Glutamatergic neuron (in vitro differentiated cells): ENCODE measurements around the gene DPP8. TPM values are rescaled to one million over a fixed set of nuclear protein-coding genes. Genes with fewer than 3 reads are reported as not detected.
A peak's percentile ranks its signal among the peaks of the same experiment; 100 is the strongest.

Experiments
- DNase-seq: peaks from one replicate; pipeline ENCODE4 v3.0.0; 2022
- H3K27ac Mint-ChIP-seq: one replicate; pipeline ENCODE4 v1.8.0; 2020; ENCODE audit warnings: mild to moderate bottlenecking, mixed read lengths, inconsistent platforms; ENCODE audit not compliant: unreplicated experiment
- H3K27me3 Mint-ChIP-seq: one replicate; pipeline ENCODE4 v1.8.0; 2020; ENCODE audit warnings: mild to moderate bottlenecking, moderate library complexity, mixed read lengths, inconsistent platforms; ENCODE audit not compliant: unreplicated experiment
- H3K36me3 Mint-ChIP-seq: one replicate; pipeline ENCODE4 v1.8.0; 2020; ENCODE audit warnings: mild to moderate bottlenecking, mixed read lengths, inconsistent platforms; ENCODE audit not compliant: unreplicated experiment
- H3K4me1 Mint-ChIP-seq: one replicate; pipeline ENCODE4 v1.8.0; 2020; ENCODE audit warnings: mild to moderate bottlenecking, low read depth, mixed read lengths, inconsistent platforms; ENCODE audit not compliant: unreplicated experiment
- H3K4me3 Mint-ChIP-seq: one replicate; pipeline ENCODE4 v1.8.0; 2020; ENCODE audit warnings: mild to moderate bottlenecking, mixed read lengths, inconsistent platforms; ENCODE audit not compliant: unreplicated experiment
- H3K9me3 Mint-ChIP-seq: one replicate; pipeline ENCODE4 v1.8.0; 2020; ENCODE audit warnings: mild to moderate bottlenecking, moderate library complexity, mixed read lengths, inconsistent platforms; ENCODE audit not compliant: unreplicated experiment
- CTCF ChIP-seq: fragments of 200-600 bp; sonication (generic); IDR thresholded peaks from one replicate; pipeline ENCODE4 v1.5.0; 2021; ENCODE audit not compliant: partially characterized antibody, unreplicated experiment
- total RNA-seq: library from RNA; stranded (reverse); fragmentation: NEBNext Ultra II Directional; extraction: Animal tissue kit (Norgen Biotek cat#: 25700); gene quantifications from one replicate; pipeline ENCODE4 v1.2.1, GENCODE V29; 2021; ENCODE audit not compliant: unreplicated experiment

Gene DPP8
- total RNA-seq, 1 donor from 2014 or later = 33.4 TPM

- DNase-seq = no peak
- Mint-ChIP-seq H3K4me1 (no peaks in the 10 kb centered on the region), H3K4me3 (no peak overlapping the region), H3K36me3 (peaks cover 5% of the 10 kb centered on the region), H3K9me3 (peaks cover 3% of the 10 kb centered on the region), H3K27ac (no peak overlapping the region), H3K27me3 (no peaks in the 10 kb centered on the region)
- no peak for TF ChIP-seq CTCF
Observed at GRCh38 chr15:65434201-65434600, 83.3 kb downstream of the DPP8 start.

- Mint-ChIP-seq H3K27me3 (no peaks in the 10 kb centered on the region), H3K9me3 (no peaks in the 10 kb centered on the region), H3K4me3 (no peak overlapping the region), H3K36me3 (peaks cover 5% of the 10 kb centered on the region), H3K4me1 (no peaks in the 10 kb centered on the region), H3K27ac (no peak overlapping the region)
- no peak for TF ChIP-seq CTCF
- no peak for DNase-seq
Observed at GRCh38 chr15:65431731-65432130, 85.8 kb downstream of the DPP8 start.

GRCh38 chr15:65426216-65426853, 91.2 kb downstream of the DPP8 start:
- no peak for DNase-seq
- H3K27ac Mint-ChIP-seq = peak overlapping the region; percentile 40
- peaks cover 14% of the 10 kb centered on the region for H3K27me3 Mint-ChIP-seq
- H3K4me1 Mint-ChIP-seq = peaks cover 23% of the 10 kb centered on the region
- H3K9me3 Mint-ChIP-seq = peaks cover 15% of the 10 kb centered on the region
- no peak for TF ChIP-seq CTCF
- no peak overlapping the region for H3K4me3 Mint-ChIP-seq
- H3K36me3 Mint-ChIP-seq = peaks cover 4% of the 10 kb centered on the region

GRCh38 chr15:65424683-65425082, 92.8 kb downstream of the DPP8 start:
- Mint-ChIP-seq H3K27me3 (peaks cover 24% of the 10 kb centered on the region), H3K9me3 (peaks cover 25% of the 10 kb centered on the region), H3K4me3 (peak overlapping the region; percentile 69), H3K4me1 (peaks cover 34% of the 10 kb centered on the region), H3K36me3 (peaks cover 4% of the 10 kb centered on the region), H3K27ac (peak overlapping the region; percentile 25)
- DNase-seq = no peak
- TF ChIP-seq CTCF = no peak

GRCh38 chr15:65423976-65424679, 93.4 kb downstream of the DPP8 start:
- Mint-ChIP-seq H3K27ac (peak overlapping the region; percentile 87), H3K27me3 (peaks cover 24% of the 10 kb centered on the region), H3K36me3 (peaks cover 4% of the 10 kb centered on the region), H3K4me3 (peak overlapping the region; percentile 100), H3K4me1 (peaks cover 39% of the 10 kb centered on the region), H3K9me3 (peaks cover 25% of the 10 kb centered on the region)
- TF ChIP-seq CTCF = no peak
- no peak for DNase-seq
